Testis (tissue), 2 donors: ENCODE results near the gene PTPRD.

Source experiments
- POLR2A ChIP-seq: fragments of 450-650 bp; IDR thresholded peaks from one replicate; pipeline ENCODE4 v1.6.1; 2017; ENCODE audit warnings: antibody characterized with exemption, mild to moderate bottlenecking, moderate library complexity
- TF ChIP-seq, protein P1 (sequence below), 3 experiments: fragments of 450-650 bp in 2 of 3; fragments of 200-600 bp in 1 of 3; sonication (generic) in 1 of 3; IDR thresholded peaks; one replicate each; pipeline ENCODE4 v1.5.1; 2016 to 2019; ENCODE audit warnings: antibody characterized with exemption in 3 of 3, mild to moderate bottlenecking in 2 of 3, moderate library complexity in 1 of 3

GRCh38 chr9:10055886-10056395 is 556.9 kb downstream of the PTPRD start:
- TF ChIP-seq, protein P1, sequence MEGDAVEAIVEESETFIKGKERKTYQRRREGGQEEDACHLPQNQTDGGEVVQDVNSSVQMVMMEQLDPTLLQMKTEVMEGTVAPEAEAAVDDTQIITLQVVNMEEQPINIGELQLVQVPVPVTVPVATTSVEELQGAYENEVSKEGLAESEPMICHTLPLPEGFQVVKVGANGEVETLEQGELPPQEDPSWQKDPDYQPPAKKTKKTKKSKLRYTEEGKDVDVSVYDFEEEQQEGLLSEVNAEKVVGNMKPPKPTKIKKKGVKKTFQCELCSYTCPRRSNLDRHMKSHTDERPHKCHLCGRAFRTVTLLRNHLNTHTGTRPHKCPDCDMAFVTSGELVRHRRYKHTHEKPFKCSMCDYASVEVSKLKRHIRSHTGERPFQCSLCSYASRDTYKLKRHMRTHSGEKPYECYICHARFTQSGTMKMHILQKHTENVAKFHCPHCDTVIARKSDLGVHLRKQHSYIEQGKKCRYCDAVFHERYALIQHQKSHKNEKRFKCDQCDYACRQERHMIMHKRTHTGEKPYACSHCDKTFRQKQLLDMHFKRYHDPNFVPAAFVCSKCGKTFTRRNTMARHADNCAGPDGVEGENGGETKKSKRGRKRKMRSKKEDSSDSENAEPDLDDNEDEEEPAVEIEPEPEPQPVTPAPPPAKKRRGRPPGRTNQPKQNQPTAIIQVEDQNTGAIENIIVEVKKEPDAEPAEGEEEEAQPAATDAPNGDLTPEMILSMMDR (IDR thresholded peaks at IDR 0.05), result no peak
- TF ChIP-seq POLR2A, result no peak
